IgD-negative memory B cell (primary cell): ENCODE results near the gene TSC22D2. TPM values are rescaled to one million over a fixed set of nuclear protein-coding genes. Genes with fewer than 3 reads are reported as not detected.

ENCODE experiments used
- H3K27ac Mint-ChIP-seq, 3 donors: one replicate each; pipeline ENCODE4 v1.8.0; 2020 to 2022; ENCODE audit warnings: mild to moderate bottlenecking in 3 of 3, mixed read lengths in 3 of 3, moderate library complexity in 1 of 3
- H3K27me3 Mint-ChIP-seq: one replicate; pipeline ENCODE4 v1.8.0; 2021; ENCODE audit warnings: mixed read lengths
- H3K36me3 Mint-ChIP-seq: one replicate; pipeline ENCODE4 v1.8.0; 2020; ENCODE audit warnings: mild to moderate bottlenecking, mixed read lengths
- H3K4me1 Mint-ChIP-seq, 3 donors: one replicate each; pipeline ENCODE4 v1.8.0; 2020 to 2022; ENCODE audit warnings: mixed read lengths in 3 of 3, mild to moderate bottlenecking in 1 of 3
- H3K4me3 Mint-ChIP-seq, 4 donors: one replicate each; pipeline ENCODE4 v1.8.0; 2020 to 2022; ENCODE audit warnings: mild to moderate bottlenecking in 4 of 4, mixed read lengths in 4 of 4, moderate library complexity in 3 of 4
- H3K9me3 Mint-ChIP-seq, 3 donors: one replicate each; pipeline ENCODE4 v1.8.0; 2020 to 2021; ENCODE audit warnings: mixed read lengths in 3 of 3, mild to moderate bottlenecking in 1 of 3
- polyA plus RNA-seq: library from polyadenylated mRNA; unstranded; fragments of 300-500 nt; fragmentation: Illumina TruSeq; gene quantifications from one replicate; pipeline ENCODE4 v1.2.3, GENCODE V29; 2021

The TSC22D2 gene
- polyA plus RNA-seq, 1 donor from 2014 or later: 13.8 TPM

- H3K36me3 Mint-ChIP-seq: no peaks in the 10 kb centered on the region
- H3K9me3 Mint-ChIP-seq: peaks cover 0 to 1% (median 0%) of the 10 kb centered on the region in 3 donors
- no peaks in the 10 kb centered on the region for H3K27me3 Mint-ChIP-seq
- H3K4me3 Mint-ChIP-seq: no peak overlapping the region
- H3K4me1 Mint-ChIP-seq: peaks cover 8 to 13% (median 12%) of the 10 kb centered on the region in 3 donors
- H3K27ac Mint-ChIP-seq: no peak overlapping the region
Measured at GRCh38 chr3:150376001-150376848, 31.9 kb upstream of the TSC22D2 start.

GRCh38 chr3:150377601-150378300 is 30.3 kb upstream of the TSC22D2 start:
- Mint-ChIP-seq H3K9me3 (peaks cover 0 to 1% (median 0%) of the 10 kb centered on the region in 3 donors), H3K27me3 (no peaks in the 10 kb centered on the region), H3K36me3 (no peaks in the 10 kb centered on the region)

GRCh38 chr3:150378301-150378748 is 29.8 kb upstream of the TSC22D2 start:
- Mint-ChIP-seq H3K27me3 (no peaks in the 10 kb centered on the region), H3K4me3 (no peak overlapping the region), H3K27ac (no peak overlapping the region), H3K36me3 (no peaks in the 10 kb centered on the region), H3K4me1 (peaks cover 7 to 11% (median 9%) of the 10 kb centered on the region in 3 donors), H3K9me3 (peaks cover 0 to 1% (median 0%) of the 10 kb centered on the region in 3 donors)

More at GRCh38 chr3:150377601-150378300, 30.3 kb upstream of the TSC22D2 start:
- H3K27ac Mint-ChIP-seq: no peak overlapping the region
- peaks cover 9 to 13% (median 10%) of the 10 kb centered on the region in 3 donors for H3K4me1 Mint-ChIP-seq
- no peak overlapping the region for H3K4me3 Mint-ChIP-seq

- no peaks in the 10 kb centered on the region for H3K27me3 Mint-ChIP-seq
- no peak overlapping the region for H3K4me3 Mint-ChIP-seq
- H3K4me1 Mint-ChIP-seq: peaks cover under 1 to 6% (median 2%) of the 10 kb centered on the region in 3 donors
- peaks cover 0 to 1% (median 0%) of the 10 kb centered on the region in 3 donors for H3K9me3 Mint-ChIP-seq
- no peaks in the 10 kb centered on the region for H3K36me3 Mint-ChIP-seq
- H3K27ac Mint-ChIP-seq: no peak overlapping the region
Measured at GRCh38 chr3:150379469-150379868, 28.6 kb upstream of the TSC22D2 start.

GRCh38 chr3:150384296-150385212 is 23.5 kb upstream of the TSC22D2 start:
- Mint-ChIP-seq H3K36me3 (peaks cover 3% of the 10 kb centered on the region), H3K9me3 (peaks cover 0 to 1% (median 0%) of the 10 kb centered on the region in 3 donors), H3K27me3 (no peaks in the 10 kb centered on the region), H3K4me3 (peak overlapping the region; percentile 45 to 92 (median 84)), H3K4me1 (peaks cover 8 to 20% (median 15%) of the 10 kb centered on the region in 3 donors), H3K27ac (peak overlapping the region; percentile 18 to 94 (median 65))

GRCh38 chr3:150385296-150386242 is 22.5 kb upstream of the TSC22D2 start:
- Mint-ChIP-seq H3K4me3 (peak overlapping the region in 3 of 4 donors; percentile 45 to 92 (median 89)), H3K27ac (peak overlapping the region; percentile 18 to 94 (median 65)), H3K36me3 (peaks cover 3% of the 10 kb centered on the region), H3K27me3 (no peaks in the 10 kb centered on the region), H3K4me1 (peaks cover 8 to 20% (median 15%) of the 10 kb centered on the region in 3 donors), H3K9me3 (peaks cover 0 to 1% (median 0%) of the 10 kb centered on the region in 3 donors)

GRCh38 chr3:150388498-150389418 is 19.3 kb upstream of the TSC22D2 start:
- H3K4me1 Mint-ChIP-seq: peaks cover 8 to 16% (median 12%) of the 10 kb centered on the region in 3 donors
- no peaks in the 10 kb centered on the region for H3K27me3 Mint-ChIP-seq
- no peak overlapping the region for H3K27ac Mint-ChIP-seq
- no peak overlapping the region for H3K4me3 Mint-ChIP-seq
- H3K9me3 Mint-ChIP-seq: peaks cover 0 to 1% (median 0%) of the 10 kb centered on the region in 3 donors
- peaks cover 3% of the 10 kb centered on the region for H3K36me3 Mint-ChIP-seq

- H3K9me3 Mint-ChIP-seq: peaks cover 0 to 1% (median 0%) of the 10 kb centered on the region in 3 donors
- H3K4me3 Mint-ChIP-seq: no peak overlapping the region
- peaks cover under 1 to 8% (median 6%) of the 10 kb centered on the region in 3 donors for H3K4me1 Mint-ChIP-seq
- H3K27me3 Mint-ChIP-seq: no peaks in the 10 kb centered on the region
- peaks cover 3% of the 10 kb centered on the region for H3K36me3 Mint-ChIP-seq
- H3K27ac Mint-ChIP-seq: no peak overlapping the region
Measured at GRCh38 chr3:150390087-150390486, 18.0 kb upstream of the TSC22D2 start.

- Mint-ChIP-seq H3K9me3 (peaks cover 0 to 1% (median 0%) of the 10 kb centered on the region in 3 donors), H3K4me1 (peaks cover 0 to 2% (median 0%) of the 10 kb centered on the region in 3 donors), H3K4me3 (no peak overlapping the region), H3K27ac (no peak overlapping the region), H3K36me3 (no peaks in the 10 kb centered on the region), H3K27me3 (no peaks in the 10 kb centered on the region)
Measured at GRCh38 chr3:150391161-150391560, 16.9 kb upstream of the TSC22D2 start.

- no peaks in the 10 kb centered on the region for H3K27me3 Mint-ChIP-seq
- H3K4me3 Mint-ChIP-seq: no peak overlapping the region
- H3K4me1 Mint-ChIP-seq: no peaks in the 10 kb centered on the region
- H3K36me3 Mint-ChIP-seq: no peaks in the 10 kb centered on the region
- no peaks in the 10 kb centered on the region for H3K9me3 Mint-ChIP-seq
- H3K27ac Mint-ChIP-seq: no peak overlapping the region
Measured at GRCh38 chr3:150393745-150394144, 14.4 kb upstream of the TSC22D2 start.

GRCh38 chr3:150394606-150395005 is 13.5 kb upstream of the TSC22D2 start:
- no peak overlapping the region for H3K4me3 Mint-ChIP-seq
- no peaks in the 10 kb centered on the region for H3K9me3 Mint-ChIP-seq
- no peaks in the 10 kb centered on the region for H3K4me1 Mint-ChIP-seq
- peaks cover 1% of the 10 kb centered on the region for H3K36me3 Mint-ChIP-seq
- H3K27me3 Mint-ChIP-seq: no peaks in the 10 kb centered on the region
- H3K27ac Mint-ChIP-seq: no peak overlapping the region

- Mint-ChIP-seq H3K4me3 (no peak overlapping the region), H3K36me3 (peaks cover 1% of the 10 kb centered on the region), H3K9me3 (no peaks in the 10 kb centered on the region), H3K27ac (no peak overlapping the region), H3K4me1 (no peaks in the 10 kb centered on the region), H3K27me3 (no peaks in the 10 kb centered on the region)
Measured at GRCh38 chr3:150396491-150396890, 11.6 kb upstream of the TSC22D2 start.
